Lower leg skin (tissue), 3 donors: ENCODE results near the gene RERE.

Source experiments
- CTCF ChIP-seq, 3 donors: fragments of 450-650 bp; IDR thresholded peaks; one replicate each; pipeline ENCODE4 v1.5.1; 2016; ENCODE audit warnings: antibody characterized with exemption in 3 of 3, mild to moderate bottlenecking in 3 of 3, moderate library complexity in 2 of 3
- POLR2A ChIP-seq, 2 donors: fragments of 450-650 bp; IDR thresholded peaks; one replicate each; pipeline ENCODE4 v1.6.1; 2016 to 2017; ENCODE audit warnings: antibody characterized with exemption in 2 of 2, mild to moderate bottlenecking in 1 of 2, moderate library complexity in 1 of 2

- TF ChIP-seq CTCF (IDR thresholded peaks at IDR 0.05) = no peak
- no peak for TF ChIP-seq POLR2A (IDR thresholded peaks at IDR 0.05)
Measured at GRCh38 chr1:8555582-8555981, 261.9 kb downstream of the RERE start.
